Left cardiac atrium (tissue), 4 donors: Measurements from ENCODE around the gene NMNAT3. TPM values are rescaled to one million over a fixed set of nuclear protein-coding genes. Genes with fewer than 3 reads are reported as not detected.

Experiments used
- ATAC-seq, 2 donors: fragments of 200-7000 bp; cut with Tn5 transposase; one replicate each; pipeline ENCODE4 v1.9.1; 2020; ENCODE audit warnings: mild to moderate bottlenecking in 2 of 2, moderate library complexity in 2 of 2
- DNase-seq: peaks from one replicate; pipeline ENCODE4 v3.0.0-alpha.2; 2020
- intact Hi-C, 2 donors: fragments of 100-400 bp; cut with DNase I; formaldehyde crosslinking; loops; one replicate each; pipeline versions ENCODE4 v1.14.1 to v1.15.1; 2022 to 2023
- total RNA-seq, 2 donors: library from RNA; stranded (reverse); fragmentation: NEBNext Ultra II Directional; extraction: Animal tissue kit (Norgen Biotek cat#: 25700); gene quantifications; one replicate each; pipeline ENCODE4 v1.2.1, GENCODE V29; 2021
- donor health status: DM: no; HTN: yes; CAD: no.
- donor health status: DM: no; HTN: yes; CAD: no; lungs with severe emphysema.
- donor health status: DM: yes; HTN: yes; CAD: no.
- donor health status: Dilated cardiomyopathy.

The NMNAT3 gene
- total RNA-seq, 2 donors from 2014 or later = 13.0 to 14.8 TPM

GRCh38 chr3:139534455-139534812, 143.3 kb downstream of the NMNAT3 start:
- DNase-seq (peak; percentile 44), ATAC-seq (peak in 1 of 2 donors; percentile 66)
- intact Hi-C loops = no loop called here

- DNase-seq (peak; percentile 53), ATAC-seq (peak in 1 of 2 donors; percentile 26)
- intact Hi-C loops = no loop called here
Measured at GRCh38 chr3:139533781-139534454, 143.9 kb downstream of the NMNAT3 start.

GRCh38 chr3:139532976-139533375, 144.8 kb downstream of the NMNAT3 start:
- no peak for ATAC-seq
- intact Hi-C loops = no loop called here
- no peak for DNase-seq

- DNase-seq (no peak), ATAC-seq (no peak)
- intact Hi-C loops = no loop called here
Measured at GRCh38 chr3:139530717-139531116, 147.1 kb downstream of the NMNAT3 start.

GRCh38 chr3:139529662-139530061, 148.1 kb downstream of the NMNAT3 start:
- intact Hi-C loops = no loop called here
- ATAC-seq = no peak
- no peak for DNase-seq

- ATAC-seq (no peak), DNase-seq (no peak)
- intact Hi-C loops = no loop called here
Measured at GRCh38 chr3:139528924-139529323, 148.8 kb downstream of the NMNAT3 start.

- ATAC-seq (no peak), DNase-seq (no peak)
- intact Hi-C loops = no loop called here
Measured at GRCh38 chr3:139528281-139528680, 149.5 kb downstream of the NMNAT3 start.

GRCh38 chr3:139527265-139527664, 150.5 kb downstream of the NMNAT3 start:
- no peak for DNase-seq
- intact Hi-C loops = no loop called here
- ATAC-seq = no peak

GRCh38 chr3:139526146-139526545, 151.6 kb downstream of the NMNAT3 start:
- DNase-seq (no peak), ATAC-seq (no peak)
- intact Hi-C loops = no loop called here

GRCh38 chr3:139524841-139525636, 152.7 kb downstream of the NMNAT3 start:
- intact Hi-C loops = no loop called here
- ATAC-seq = no peak
- no peak for DNase-seq

- ATAC-seq = no peak
- intact Hi-C loops = no loop called here
Measured at GRCh38 chr3:139523718-139524117, 154.1 kb downstream of the NMNAT3 start.

GRCh38 chr3:139523166-139523565, 154.6 kb downstream of the NMNAT3 start:
- DNase-seq (no peak), ATAC-seq (no peak)
- intact Hi-C loops = no loop called here

More at GRCh38 chr3:139523718-139524117, 154.1 kb downstream of the NMNAT3 start:
- no peak for DNase-seq

GRCh38 chr3:139522421-139522820, 155.4 kb downstream of the NMNAT3 start:
- DNase-seq = no peak
- no peak for ATAC-seq
- intact Hi-C loops = no loop called here

GRCh38 chr3:139521816-139522215, 156.0 kb downstream of the NMNAT3 start:
- ATAC-seq = no peak
- no peak for DNase-seq
- intact Hi-C loops = no loop called here

- DNase-seq = no peak
- no peak for ATAC-seq
- intact Hi-C loops = no loop called here
Measured at GRCh38 chr3:139521144-139521543, 156.6 kb downstream of the NMNAT3 start.

- intact Hi-C loops = no loop called here
- ATAC-seq (peak in 1 of 2 donors; percentile 69), DNase-seq (no peak)
Measured at GRCh38 chr3:139519998-139520737, 157.6 kb downstream of the NMNAT3 start.

GRCh38 chr3:139518926-139519842, 158.6 kb downstream of the NMNAT3 start:
- ATAC-seq = no peak
- intact Hi-C loops = no loop called here

GRCh38 chr3:139518306-139518705, 159.5 kb downstream of the NMNAT3 start:
- ATAC-seq (no peak), DNase-seq (no peak)
- intact Hi-C loops = no loop called here

More at GRCh38 chr3:139518926-139519842, 158.6 kb downstream of the NMNAT3 start:
- DNase-seq = no peak
